Measurements from ENCODE around the gene CFAP251.

The CFAP251 gene

GRCh38 chr12:122003651-122004611, 85.5 kb downstream of the CFAP251 start:
- no peak for TF ChIP-seq CTCF (IDR thresholded peaks at IDR 0.05; ENCODE audit: low read depth, low read length)
- H3K27me3 ChIP-seq: no peaks in the 10 kb centered on the region
- no peak overlapping the region for H3K4me3 ChIP-seq (ENCODE audit: low read depth, low read length)
- no peaks in the 10 kb centered on the region for H3K36me3 ChIP-seq
- H3K9me3 ChIP-seq: no peaks in the 10 kb centered on the region
- no peak for DNase-seq
- H3K4me1 ChIP-seq: no peaks in the 10 kb centered on the region

GRCh38 chr12:122004633-122005071, 86.3 kb downstream of the CFAP251 start:
- no peak for TF ChIP-seq CTCF (IDR thresholded peaks at IDR 0.05; ENCODE audit: low read depth, low read length)
- Histone ChIP-seq H3K4me1 (no peaks in the 10 kb centered on the region), H3K9me3 (no peaks in the 10 kb centered on the region), H3K27me3 (no peaks in the 10 kb centered on the region), H3K4me3 (ENCODE audit: low read depth, low read length) (no peak overlapping the region), H3K36me3 (no peaks in the 10 kb centered on the region)
- DNase-seq: no peak

- no peaks in the 10 kb centered on the region for H3K9me3 ChIP-seq
- no peak for TF ChIP-seq CTCF (IDR thresholded peaks at IDR 0.05; ENCODE audit: low read depth, low read length)
- no peak for DNase-seq
- no peaks in the 10 kb centered on the region for H3K36me3 ChIP-seq
- H3K27me3 ChIP-seq: no peaks in the 10 kb centered on the region
- H3K4me1 ChIP-seq: no peaks in the 10 kb centered on the region
- H3K4me3 ChIP-seq (ENCODE audit: low read depth, low read length): no peak overlapping the region
These were observed 86.9 kb downstream of the CFAP251 start for GRCh38 chr12:122005252-122005776.

GRCh38 chr12:122006186-122006926, 88.0 kb downstream of the CFAP251 start:
- Histone ChIP-seq H3K36me3 (no peaks in the 10 kb centered on the region), H3K27me3 (no peaks in the 10 kb centered on the region), H3K4me3 (ENCODE audit: low read depth, low read length) (no peak overlapping the region), H3K9me3 (no peaks in the 10 kb centered on the region), H3K4me1 (no peaks in the 10 kb centered on the region)
- TF ChIP-seq CTCF (IDR thresholded peaks at IDR 0.05; ENCODE audit: low read depth, low read length): no peak
- no peak for DNase-seq

GRCh38 chr12:122009741-122010140, 91.3 kb downstream of the CFAP251 start:
- TF ChIP-seq CTCF (IDR thresholded peaks at IDR 0.05; ENCODE audit: low read depth, low read length): no peak
- no peak for DNase-seq
- Histone ChIP-seq H3K9me3 (no peaks in the 10 kb centered on the region), H3K27me3 (no peaks in the 10 kb centered on the region), H3K4me1 (no peaks in the 10 kb centered on the region), H3K4me3 (ENCODE audit: low read depth, low read length) (no peak overlapping the region), H3K36me3 (no peaks in the 10 kb centered on the region)
